ENCODE data around the gene RPS14.
A peak's percentile ranks its signal among the peaks of the same experiment; 100 is the strongest.
"Not testable (repeated sequence)": the region's sequence is repeated elsewhere in the genome, so short reads cannot be mapped to it uniquely, and the experiment has no call there.

Gene RPS14

GRCh38 chr5:150443242-150444075, 6.1 kb downstream of the RPS14 start:
- DNase-seq = no peak

- DNase-seq = no peak
Measured at GRCh38 chr5:150442699-150443080, 6.8 kb downstream of the RPS14 start.

GRCh38 chr5:150441813-150442698, 7.5 kb downstream of the RPS14 start:
- DNase-seq = no peak

- no peak for DNase-seq
Measured at GRCh38 chr5:150440948-150441812, 8.4 kb downstream of the RPS14 start.

- DNase-seq = peak; percentile 21
Measured at GRCh38 chr5:150438873-150439546, 10.5 kb downstream of the RPS14 start.

- peak; percentile 87 for DNase-seq
Measured at GRCh38 chr5:150436141-150436680, 13.3 kb downstream of the RPS14 start.

GRCh38 chr5:150434464-150434863, 15.1 kb downstream of the RPS14 start:
- DNase-seq = no peak

GRCh38 chr5:150431574-150431973, 18.0 kb downstream of the RPS14 start:
- no peak for DNase-seq

GRCh38 chr5:150431048-150431447, 18.5 kb downstream of the RPS14 start:
- no peak for DNase-seq

- peak; percentile 68 for DNase-seq
Measured at GRCh38 chr5:150429410-150429873, 20.1 kb downstream of the RPS14 start.

- DNase-seq = no peak
Measured at GRCh38 chr5:150428978-150429377, 20.6 kb downstream of the RPS14 start.

- DNase-seq = no peak
Measured at GRCh38 chr5:150428106-150428876, 21.2 kb downstream of the RPS14 start.

GRCh38 chr5:150426165-150426564, 23.4 kb downstream of the RPS14 start:
- not testable (repeated sequence) for DNase-seq

- DNase-seq = no peak
Measured at GRCh38 chr5:150422758-150423157, 26.8 kb downstream of the RPS14 start.

GRCh38 chr5:150422075-150422474, 27.5 kb downstream of the RPS14 start:
- no peak for DNase-seq

- no peak for DNase-seq
Measured at GRCh38 chr5:150419630-150420270, 29.8 kb downstream of the RPS14 start.

GRCh38 chr5:150413902-150414790, 35.4 kb downstream of the RPS14 start:
- DNase-seq = not testable (repeated sequence)

- DNase-seq = no peak
Measured at GRCh38 chr5:150413176-150413901, 36.2 kb downstream of the RPS14 start.

All from inflammatory macrophage treated with lipopolysaccharide for 4 hours (primary cell).